Lung microvascular endothelial cell (primary cell): Measurements from ENCODE around the gene NFATC1. TPM values are rescaled to one million over a fixed set of nuclear protein-coding genes. Genes with fewer than 3 reads are reported as not detected.

Source experiments
- DNase-seq, 2 donors: peaks; one replicate each; pipeline versions ENCODE4 v3.0.0 to v3.0.0-alpha.2; 2010; ENCODE audit warnings: low read depth in 2 of 2
- total RNA-seq: library from RNA; depleted of rRNA; stranded (reverse); fragments of >200 nt; gene quantifications from 2 replicates; pipeline ENCODE4 v1.2.1, GENCODE V29; 2014

Gene NFATC1
- total RNA-seq, 1 donor from 2014 or later: 20.8 TPM

DNA sequence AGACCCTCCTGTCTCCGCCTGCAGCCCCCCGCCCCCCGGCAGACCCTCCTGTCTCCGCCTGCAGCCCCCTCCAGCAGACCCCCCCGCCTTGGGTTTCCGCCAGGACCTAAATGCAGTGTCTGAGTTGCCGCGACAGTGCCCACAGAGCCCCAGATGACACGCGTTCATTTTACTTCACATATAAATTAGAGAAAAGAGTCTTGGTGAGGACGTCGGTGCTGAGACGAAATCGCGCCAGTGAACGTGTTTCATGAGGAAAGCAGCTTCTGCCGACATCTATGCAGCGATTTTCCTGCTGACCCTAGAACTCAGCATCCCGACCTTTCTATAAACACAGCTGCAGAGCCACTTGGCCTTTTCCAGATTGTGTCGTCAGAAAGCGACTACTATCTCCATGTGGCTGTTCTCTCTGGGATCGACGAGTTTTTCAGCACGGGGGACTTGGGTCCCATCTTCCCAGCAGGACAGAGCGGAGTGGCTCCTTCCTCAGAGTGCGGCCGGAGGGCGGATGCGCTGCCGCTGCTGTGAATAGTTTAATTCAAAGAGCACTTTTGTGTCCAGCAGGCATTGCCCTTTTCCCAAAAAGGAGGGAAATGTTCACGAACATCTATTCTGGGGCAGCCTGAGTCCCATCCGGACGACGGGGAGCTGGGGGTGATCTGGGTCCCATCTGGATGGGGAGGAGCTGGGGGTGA is 136.7 kb downstream of the NFATC1 start:
- DNase-seq: no peak

DNA sequence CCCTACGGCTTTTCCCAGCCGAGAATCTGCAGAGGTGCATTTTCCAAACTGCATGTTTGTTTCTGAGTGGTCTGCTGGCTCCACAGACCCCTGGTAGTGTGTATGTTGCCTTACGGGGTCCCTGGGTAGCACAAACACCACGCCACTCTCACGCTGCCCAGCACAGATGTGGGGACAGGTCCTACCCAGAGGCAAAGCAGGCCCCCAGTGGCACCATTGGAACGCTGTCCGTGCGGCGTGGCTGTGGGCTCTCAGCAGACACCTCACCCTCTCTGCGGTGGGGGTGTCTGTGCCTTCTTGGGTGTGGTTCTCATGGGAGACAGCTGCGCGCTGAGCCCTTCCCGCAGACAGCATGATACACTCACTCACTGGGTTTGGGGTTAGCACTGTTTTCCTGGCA is 137.4 kb downstream of the NFATC1 start:
- no peak for DNase-seq

DNA sequence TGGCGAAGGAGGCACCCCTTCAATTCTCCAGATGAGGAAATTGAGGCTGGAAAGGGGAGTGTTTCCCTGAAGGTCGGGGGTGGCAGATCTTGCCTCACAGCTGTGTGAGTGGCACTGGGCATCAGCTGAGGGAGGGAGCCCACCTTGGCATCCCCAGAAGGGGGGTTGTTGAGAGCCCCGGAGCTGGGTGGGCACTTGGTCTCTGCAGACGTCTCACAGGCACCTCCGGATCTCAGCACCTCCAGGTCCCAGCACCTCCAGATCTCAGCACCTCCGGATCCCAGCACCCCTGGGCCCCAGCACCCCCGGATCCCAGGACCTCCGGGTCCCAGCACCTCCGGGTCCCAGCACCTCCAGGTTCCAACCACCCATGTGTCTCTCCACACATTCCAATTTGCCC is 137.9 kb downstream of the NFATC1 start:
- no peak for DNase-seq

DNA sequence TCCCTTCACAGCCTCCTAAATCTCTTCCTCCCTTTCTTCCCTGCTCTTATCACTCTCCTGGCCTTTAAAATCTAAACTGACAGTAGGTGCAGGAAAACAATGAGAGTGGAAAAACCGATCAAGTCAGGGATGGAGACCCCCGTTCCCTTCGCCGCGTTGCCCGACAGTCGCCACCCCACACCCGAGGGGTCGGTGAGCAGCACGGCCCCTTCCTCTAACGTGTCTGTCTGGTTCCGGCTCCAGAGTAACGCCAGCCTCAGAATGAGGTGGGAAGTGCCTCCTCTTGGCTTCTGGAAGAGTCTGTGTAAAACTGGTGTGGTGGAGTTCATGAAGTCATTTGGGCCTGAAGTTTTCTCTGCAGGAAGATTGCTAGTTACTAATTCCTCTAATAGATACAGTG is 138.6 kb downstream of the NFATC1 start:
- no peak for DNase-seq

DNA sequence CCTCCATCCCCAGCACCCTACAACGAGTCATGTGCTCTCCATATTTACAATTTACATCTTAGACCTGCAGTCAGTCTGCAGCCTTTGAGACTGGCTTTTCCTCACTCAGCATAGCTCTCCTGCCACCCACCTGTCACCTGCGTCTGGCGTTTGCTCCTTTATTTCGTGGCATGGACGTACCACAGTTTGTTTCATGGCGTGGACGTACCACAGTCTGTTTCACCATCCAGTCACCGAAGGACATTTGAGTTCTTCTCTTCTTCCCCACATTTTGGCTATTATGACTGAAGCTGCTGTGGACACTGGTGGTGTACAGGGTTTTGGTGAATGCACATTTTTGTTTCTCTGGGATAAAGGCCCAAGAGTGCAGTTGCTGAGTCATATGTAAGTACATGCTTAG is 142.0 kb downstream of the NFATC1 start:
- no peak for DNase-seq

DNA sequence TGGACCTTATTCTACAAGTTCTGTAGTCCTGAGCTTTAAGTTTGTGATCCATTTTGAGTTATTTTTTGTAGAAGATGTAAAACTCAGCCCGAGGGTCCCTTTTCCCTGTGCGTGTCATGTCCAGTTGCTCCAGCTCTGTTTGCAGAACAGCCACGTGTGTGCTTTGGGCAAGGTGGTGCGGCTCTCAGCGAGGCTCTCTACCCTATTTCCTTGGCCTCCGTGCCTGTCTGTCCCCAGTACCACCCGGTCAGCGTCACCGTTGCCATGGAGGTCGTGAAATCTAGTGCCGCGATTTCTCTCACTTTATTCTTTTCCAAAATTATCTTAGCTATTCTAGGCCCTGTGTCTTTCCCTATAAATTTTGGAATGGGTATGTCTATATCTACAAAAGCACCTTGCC is 142.9 kb downstream of the NFATC1 start:
- DNase-seq: no peak

DNA sequence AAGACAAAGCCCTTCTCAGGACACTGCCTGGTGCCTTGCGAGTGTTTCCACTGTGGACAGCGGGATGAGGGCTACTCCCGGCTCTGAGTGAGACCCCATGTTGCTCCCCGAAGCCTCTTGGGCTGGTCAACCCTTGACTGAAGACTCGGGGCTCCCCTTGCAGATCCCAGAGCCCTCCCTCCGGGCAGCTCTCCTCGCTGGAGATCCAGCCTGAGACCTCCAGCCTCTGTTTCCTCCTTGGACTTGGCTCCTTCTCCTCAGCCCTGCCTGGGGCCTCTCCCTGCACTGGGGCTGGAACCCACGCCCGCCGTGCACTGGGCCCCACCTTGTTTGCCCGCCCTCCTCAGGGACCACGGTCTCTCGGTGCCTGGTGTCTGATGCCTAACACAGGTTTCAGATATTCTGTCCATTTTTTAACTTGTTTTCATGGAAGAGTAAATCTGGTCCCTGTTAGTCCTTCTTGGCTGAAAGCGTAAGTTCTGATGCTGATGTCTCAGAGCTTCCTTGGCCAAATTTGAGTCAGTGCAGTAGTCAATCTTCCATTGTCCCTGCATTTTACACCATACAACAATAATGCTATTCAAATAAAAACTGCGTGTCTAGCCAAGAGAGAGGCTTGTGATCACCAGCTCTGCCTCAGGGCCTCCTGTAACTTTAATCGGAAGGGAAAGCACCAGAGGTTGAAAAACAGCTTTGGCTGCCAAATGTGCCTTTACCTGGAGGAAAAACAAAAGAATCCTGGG is 144.6 kb downstream of the NFATC1 start:
- no peak for DNase-seq

DNA sequence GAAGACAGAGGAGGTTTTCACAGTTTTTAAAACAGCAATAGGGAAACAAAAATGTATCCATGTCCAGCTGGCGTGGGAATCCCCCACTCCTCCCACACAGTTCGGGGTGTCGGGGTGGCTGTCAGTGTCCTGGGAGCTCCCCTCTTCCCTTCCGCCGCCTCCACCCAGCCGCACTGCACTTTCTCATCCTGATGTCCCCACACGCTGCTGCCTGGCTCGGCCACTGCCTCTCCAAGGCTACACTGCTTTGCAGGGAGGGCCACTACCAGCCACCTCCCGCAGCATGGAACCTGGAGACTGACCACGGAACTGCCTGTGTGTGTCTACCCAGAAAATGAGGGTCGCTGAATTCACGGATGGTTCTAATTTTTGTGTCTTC is 145.2 kb downstream of the NFATC1 start:
- no peak for DNase-seq

DNA sequence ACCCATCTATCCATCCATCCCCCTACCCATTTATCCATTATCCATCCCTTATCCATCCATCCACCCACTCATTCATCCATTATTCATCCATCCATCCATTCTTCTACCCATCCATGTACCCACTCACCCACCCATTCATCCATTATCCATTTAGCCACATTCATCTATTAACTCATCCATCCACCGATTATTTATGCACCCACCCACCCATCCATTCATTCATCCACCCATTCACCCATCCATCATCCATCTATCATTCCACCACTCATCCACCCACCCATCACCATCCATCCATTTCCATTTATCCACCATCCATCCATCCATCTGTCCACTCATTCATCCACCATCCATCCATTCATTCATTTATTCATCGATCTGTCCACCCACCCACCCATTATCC is 146.5 kb downstream of the NFATC1 start:
- no peak for DNase-seq

DNA sequence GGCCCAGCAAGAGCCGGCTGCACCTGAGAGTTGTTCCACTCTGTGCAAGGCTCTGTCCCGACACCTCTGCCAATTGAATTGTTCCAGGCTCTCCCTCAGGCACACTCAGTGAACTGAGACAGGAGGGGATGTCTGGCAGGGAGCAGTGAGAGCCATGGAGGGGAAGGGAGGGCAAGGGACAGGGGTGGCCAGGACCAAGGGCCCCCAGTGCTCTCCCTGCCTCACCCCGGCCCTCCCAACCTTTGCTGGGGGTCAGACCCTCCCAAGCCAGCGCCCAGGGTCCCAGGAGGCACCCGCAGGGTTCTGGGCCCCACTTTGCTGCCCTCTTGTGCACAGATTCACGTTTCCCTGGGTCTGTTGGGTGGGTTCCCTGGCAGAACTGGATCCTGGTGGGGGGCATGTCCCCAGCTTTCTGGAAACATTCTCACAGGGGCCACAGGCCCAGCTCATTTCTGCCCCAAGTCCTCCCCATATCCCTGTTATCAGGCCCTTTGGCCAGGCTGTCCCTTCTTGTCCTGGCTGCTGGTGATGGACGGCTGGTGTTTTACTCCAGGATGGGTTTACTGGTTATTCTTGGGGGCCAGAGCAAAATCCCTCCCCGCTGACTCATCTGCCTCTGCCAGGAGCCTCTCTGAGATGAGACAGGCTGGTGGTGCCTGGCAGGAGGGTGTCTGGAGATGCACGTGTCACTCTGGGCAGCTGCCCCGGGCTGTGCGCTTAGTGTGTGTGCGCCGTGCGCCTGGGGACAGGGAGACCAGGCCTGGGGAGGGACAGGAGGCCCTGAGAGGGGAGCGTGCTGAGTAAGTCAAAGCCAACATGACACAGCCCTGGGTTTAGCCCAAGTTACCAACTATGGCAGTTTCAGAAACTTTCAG is 147.4 kb downstream of the NFATC1 start:
- no peak for DNase-seq

DNA sequence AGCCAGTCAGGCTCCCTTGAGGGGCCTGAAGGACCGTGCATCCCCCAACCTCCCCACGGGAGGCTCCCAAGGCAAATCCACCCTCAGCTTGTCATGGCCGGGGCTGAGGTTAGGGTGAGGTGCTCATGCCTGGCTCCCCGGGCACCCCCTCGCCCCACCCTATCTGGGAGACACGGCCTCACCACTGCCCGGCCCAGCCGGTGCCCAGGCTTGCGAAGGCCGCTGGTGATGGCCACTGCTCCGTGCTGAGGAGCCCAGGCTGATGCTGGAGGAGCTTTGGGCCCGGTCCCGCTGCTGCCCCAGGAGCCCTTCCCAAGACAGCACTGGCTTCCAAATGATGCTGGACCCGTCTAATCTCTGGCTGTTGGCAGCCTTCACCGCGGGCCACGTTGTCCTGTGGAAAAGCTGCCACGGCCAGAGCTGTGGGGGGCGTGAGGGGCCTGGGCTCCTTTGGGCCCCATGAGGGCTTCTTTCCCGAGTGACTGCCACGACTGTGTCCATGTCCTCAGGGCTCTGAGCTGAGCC is 148.2 kb downstream of the NFATC1 start:
- no peak for DNase-seq

DNA sequence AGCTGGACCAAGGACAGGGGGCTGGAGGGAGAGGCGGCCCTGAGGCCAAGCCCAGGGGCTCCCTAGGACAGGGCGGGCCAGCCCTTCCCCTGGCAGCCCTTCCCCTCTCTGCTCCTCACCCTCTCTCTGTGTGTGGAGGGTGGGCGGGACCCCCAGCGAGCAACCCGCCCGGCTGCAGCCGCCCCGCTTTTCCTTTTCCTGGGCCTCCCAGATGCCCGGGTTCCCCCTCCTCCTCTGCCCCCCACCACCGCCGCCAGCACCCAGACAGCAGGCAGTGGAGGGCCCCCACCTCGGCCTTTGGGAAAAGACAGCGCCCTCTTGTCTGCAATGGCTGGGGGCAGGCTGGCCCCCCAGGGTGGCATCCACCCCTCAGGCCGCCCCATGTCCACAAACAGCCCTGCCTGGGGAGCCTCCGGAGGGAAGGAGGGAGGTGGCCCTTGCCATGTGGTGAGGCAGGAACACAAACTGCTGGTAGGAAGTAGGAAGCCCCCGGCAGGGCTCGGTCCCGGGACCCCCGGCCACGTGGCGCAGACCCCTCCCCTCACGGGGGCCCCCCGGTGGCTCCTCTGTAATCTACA is 148.7 kb downstream of the NFATC1 start:
- DNase-seq: no peak

DNA sequence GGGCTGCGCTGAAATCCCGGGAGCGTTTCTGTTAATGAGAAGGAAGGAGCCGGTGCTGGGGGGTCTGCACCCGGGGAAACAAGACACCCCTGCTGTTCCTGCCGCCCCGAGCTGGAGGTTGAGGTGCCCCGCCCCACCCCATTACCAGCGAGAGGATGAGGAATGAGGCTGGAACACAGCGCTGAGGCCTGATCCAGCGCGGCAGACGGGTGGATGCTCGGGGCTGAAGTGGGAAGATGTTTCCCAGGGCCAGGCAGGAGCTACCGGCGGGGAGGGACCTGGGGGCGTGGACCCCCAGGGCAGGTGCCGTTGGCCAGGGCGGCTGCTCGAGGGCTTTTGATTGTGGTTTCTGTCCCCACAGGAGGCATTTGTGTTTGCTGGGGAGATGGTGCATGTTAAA is 149.5 kb downstream of the NFATC1 start:
- DNase-seq: no peak

DNA sequence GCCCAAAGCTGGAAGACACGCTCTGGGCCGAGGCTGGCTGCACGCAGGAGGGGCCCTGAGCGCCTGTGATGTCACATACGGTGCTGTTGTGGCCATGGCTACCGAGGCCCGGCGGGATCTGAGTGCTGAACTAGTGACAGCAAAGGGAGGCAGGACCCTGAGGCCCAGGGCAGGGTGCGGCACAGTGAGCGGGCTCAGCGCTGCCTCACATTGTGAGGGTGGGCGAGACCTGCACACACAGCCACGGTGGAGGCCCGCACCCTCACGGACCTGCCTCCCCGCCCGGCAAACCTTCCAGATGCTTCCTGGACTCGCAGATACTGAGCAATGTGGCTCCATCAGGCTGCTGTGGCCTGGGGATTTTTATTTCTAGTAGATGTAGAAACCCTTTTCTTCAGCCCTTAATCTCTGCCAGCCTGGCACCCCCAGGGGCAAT is 150.0 kb downstream of the NFATC1 start:
- no peak for DNase-seq

DNA sequence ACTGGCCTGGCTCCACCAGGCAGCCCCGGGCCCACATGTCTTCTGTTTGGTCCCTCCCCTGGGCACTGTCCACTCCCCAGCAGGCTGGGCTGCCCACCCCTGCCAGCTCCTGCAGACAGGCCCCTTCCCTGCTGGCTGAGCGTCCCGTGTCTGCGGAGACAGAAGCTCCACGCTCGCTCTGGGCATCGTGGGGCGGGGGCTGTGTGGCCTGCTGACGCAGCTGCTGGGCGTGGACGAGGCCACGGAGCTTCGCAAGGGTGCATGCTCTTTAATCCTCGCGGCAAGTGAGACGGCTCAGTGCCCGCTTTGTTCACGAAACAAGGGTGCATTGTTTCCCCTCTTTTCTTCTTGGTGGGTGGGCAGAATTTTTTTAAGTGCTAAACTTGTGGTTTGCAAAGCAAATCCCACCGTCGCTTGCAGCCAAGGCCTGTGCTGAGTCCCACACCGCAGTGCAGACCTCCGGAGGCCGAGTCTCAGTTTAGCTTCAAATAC is 151.1 kb downstream of the NFATC1 start:
- DNase-seq: no peak

DNA sequence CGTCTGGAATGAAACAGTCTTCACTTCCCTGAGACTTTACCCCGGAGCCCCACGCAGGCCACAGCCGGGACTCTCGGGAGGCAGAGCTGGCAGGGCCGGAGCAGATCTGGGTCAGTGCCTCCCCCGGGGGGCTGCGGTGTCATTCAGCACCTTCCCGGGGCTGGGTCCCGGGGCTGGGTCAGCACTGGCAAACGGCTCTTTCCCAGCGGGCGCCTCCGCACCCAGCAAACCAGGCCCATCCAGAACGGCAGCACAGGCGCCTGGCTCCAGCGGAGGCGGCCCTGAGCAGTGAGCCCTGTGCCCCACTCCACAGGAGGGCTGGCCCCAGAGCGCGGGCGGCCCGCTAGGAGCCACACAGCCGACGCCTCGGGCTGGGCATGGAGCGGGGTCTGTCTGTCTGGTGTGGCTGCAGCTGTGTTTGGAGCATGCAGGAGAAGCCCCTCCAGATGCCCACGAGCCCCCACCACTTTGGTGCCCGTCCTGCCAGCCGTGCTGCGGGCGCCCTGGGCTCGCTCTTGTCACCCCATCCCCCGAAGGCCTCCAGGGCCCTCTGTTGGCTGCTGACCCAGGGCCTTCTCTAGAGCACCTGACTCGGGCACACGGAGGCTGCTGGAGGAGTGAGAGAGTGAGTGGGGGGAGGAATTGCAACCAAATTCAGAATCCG is 151.8 kb downstream of the NFATC1 start:
- DNase-seq: no peak

DNA sequence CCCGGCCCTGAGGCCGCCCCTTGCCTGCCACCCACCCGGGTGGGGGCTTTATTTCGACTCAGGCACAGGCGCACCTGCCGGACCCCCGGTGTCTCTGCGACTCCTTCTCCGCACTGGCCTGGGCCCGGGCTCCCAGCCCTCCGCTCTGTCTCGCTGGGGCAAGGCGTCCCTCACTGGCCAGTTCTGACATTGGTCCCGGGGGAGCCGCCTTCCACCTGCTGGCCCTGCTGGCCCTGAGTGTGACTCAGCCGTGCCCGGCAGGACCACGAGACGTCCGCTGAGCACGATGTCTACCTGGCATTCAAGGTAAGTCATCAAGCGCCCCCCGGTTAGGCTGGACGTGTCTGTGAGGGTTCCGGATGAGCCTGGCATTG is 152.3 kb downstream of the NFATC1 start:
- no peak for DNase-seq

DNA sequence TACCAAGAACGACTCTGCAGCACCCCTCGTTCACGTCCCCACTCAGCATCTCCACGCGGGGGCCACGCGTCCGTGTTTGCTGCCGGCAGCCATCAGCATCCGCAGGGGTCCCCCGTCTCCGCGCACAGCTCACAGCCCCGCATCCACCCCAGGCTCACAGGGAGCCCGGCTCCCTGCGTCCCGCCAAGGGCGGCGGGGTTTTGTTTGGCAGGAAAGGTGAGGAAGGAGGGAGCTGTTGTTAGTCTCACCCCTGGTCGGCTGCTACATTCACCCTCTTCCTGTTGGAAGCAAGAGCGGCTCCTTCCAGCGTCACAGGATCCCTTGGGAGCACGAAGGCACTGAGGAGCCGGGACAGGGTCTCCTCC is 152.9 kb downstream of the NFATC1 start:
- DNase-seq: no peak

DNA sequence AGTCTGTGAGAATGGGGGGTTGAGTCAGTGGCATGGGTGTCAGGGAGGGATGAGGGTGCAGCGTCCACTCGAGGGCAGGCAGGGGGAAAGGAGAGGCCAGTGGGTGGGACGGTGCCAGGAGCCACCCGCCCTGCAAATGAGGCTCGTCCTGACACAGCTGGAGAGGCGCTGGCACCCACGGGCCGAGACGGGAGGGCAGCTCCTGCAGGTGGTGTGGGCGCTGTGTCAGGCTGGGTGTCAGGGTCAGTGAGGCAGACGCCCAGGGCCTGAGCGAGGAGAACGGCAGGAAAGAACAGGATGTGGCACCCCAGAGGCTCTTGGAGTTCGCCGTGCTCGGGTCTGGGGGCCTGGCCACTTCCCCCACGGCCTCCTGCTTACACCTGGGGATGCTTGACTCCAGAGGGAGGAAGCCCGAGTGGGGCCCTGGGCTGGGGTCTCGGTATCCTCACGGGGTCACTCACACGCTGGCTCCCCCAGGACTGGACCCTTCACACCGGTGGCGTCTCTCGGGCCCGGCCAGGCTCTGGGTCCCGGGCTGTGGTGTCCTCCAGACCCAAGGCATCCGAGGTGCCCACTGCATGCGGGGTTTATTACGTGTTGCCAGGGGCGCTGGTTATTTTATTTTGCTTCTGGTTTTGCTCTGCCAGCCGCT is 153.4 kb downstream of the NFATC1 start:
- DNase-seq: no peak

DNA sequence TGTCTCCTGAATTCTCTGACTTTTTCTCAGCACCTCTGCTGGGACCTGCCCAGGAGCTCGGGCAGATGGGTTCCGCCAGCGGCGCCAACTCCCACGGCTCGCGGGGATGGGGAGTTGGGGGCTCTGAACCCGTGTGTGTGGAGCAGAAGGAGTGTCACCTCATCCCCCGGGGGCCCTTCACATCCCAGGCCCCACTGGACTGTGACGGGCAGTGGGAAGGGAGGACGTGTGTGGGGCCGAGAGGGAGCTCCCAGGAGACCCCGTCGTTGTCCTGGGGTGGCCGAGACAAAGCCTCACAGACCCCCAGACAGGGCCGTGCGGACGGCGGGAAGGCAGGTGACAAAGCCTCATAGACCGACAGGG is 153.9 kb downstream of the NFATC1 start:
- DNase-seq: no peak

DNA sequence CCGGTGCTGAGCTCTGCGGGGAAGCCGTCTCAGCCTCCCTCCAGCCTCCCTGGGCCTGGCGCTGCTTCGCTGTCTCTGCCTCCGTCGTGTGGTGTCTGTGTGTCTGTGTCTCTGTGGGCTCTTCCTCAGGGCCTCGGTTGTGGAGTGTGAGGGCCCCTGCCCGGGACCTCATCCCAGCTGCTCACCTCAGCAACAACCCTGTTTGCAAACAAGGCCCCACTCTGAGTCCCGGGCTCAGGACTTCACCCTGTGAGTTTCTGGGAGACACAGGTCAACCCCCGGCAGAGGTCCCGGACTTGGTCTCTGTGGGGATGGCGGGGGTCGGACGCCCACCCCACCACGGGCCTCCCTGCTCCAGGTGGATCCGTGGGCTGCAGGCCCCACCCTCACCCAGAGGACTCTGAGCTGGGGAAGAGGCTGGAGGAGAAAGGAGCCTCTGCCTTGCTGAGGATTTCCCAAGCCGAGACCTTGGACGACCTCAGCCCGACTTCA is 156.5 kb downstream of the NFATC1 start:
- DNase-seq: no peak
